GM12801 (cell line): ENCODE measurements around the gene ZBTB18.

Source experiments
- CTCF ChIP-seq: IDR thresholded peaks from one replicate; pipeline ENCODE4 v1.5.1; 2011; ENCODE audit warnings: control low read depth; ENCODE audit not compliant: insufficient read length; ENCODE audit errors: extremely low read depth

ZBTB18 gene

GRCh38 chr1:244027491-244028145 lies 23.5 kb upstream of the ZBTB18 start:
- TF ChIP-seq CTCF, result no peak

GRCh38 chr1:244028701-244029100 lies 22.4 kb upstream of the ZBTB18 start:
- TF ChIP-seq CTCF, result no peak

- TF ChIP-seq CTCF, result no peak
Measured at GRCh38 chr1:244029124-244029523, 22.0 kb upstream of the ZBTB18 start.

GRCh38 chr1:244030481-244031040 lies 20.5 kb upstream of the ZBTB18 start:
- no peak for TF ChIP-seq CTCF

- TF ChIP-seq CTCF, result no peak
Measured at GRCh38 chr1:244035358-244035757, 15.7 kb upstream of the ZBTB18 start.

GRCh38 chr1:244037252-244037651 lies 13.8 kb upstream of the ZBTB18 start:
- no peak for TF ChIP-seq CTCF

GRCh38 chr1:244041466-244042120 lies 9.5 kb upstream of the ZBTB18 start:
- no peak for TF ChIP-seq CTCF
